Islet precursor cell (in vitro differentiated cells): ENCODE measurements around the gene MLLT1.

ENCODE experiments used
- DNase-seq: peaks from one replicate; pipeline ENCODE4 v3.0.0-alpha.2; 2018

The MLLT1 gene

GRCh38 chr19:6220385-6221191 is 59.2 kb downstream of the MLLT1 start:
- DNase-seq, result no peak

GRCh38 chr19:6219586-6220290 is 60.0 kb downstream of the MLLT1 start:
- DNase-seq, result no peak

DNA sequence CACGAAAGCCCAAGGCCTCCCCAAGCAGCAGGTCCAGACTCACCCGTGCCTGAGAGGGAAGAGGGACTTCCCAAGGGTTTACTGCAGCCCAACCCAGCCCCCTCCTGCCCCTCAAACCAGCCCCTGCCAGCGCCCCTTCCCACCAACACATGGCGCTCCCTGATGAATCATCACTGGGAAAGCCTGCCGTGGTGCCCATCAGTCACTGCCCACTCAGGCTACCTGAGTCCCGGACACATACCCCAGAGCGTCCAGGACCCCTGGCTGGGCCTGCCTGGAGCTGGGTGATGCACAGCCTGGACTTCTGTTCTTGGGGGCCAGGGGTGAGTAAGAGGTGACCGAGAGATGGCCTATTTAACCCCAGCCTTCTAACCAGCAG is 60.6 kb downstream of the MLLT1 start:
- DNase-seq, result no peak

- peak; percentile 94 for DNase-seq
Observed at GRCh38 chr19:6218491-6219146, 61.2 kb downstream of the MLLT1 start.

- DNase-seq, result no peak
Observed at GRCh38 chr19:6217752-6218334, 61.9 kb downstream of the MLLT1 start.

GRCh38 chr19:6216996-6217751 is 62.6 kb downstream of the MLLT1 start:
- peak; percentile 95 for DNase-seq

DNA sequence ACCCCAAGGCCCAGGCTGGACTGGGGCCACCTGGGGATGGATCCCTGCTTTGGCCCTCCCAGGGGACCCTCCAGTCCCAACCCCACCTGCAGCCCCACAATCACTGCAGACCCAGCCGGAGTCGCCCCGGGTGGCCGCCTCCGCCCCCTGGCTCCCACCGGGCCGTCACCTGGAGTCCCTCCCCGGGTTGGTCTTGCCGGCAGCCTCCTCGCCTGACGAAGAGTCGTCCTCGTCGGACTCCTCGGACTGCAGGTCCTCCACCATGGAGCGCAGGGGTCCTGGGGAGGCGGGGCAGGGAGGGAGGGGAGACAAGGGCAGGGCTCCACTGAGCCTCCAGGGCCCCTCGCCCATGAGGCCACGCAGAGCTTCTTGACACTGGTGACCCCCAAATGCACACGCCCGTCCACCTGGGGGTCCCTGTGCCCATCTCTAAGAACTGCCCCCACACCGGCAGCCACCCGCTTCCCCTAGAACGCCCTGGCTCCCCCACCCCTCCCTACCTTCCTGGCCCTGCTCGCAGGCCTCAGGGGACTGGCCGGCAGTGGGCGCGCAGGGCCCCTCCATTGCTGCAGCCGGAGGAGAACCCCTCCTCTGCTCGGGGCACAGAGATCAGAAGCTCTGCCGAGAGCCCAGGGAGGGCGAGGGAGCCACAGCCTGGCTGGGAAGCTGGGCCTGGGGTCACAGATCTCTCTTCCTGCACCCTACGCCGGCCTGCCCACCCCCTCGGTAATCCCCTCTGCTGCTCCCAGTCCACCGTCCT is 63.4 kb downstream of the MLLT1 start:
- DNase-seq, result no peak

- DNase-seq, result no peak
Observed at GRCh38 chr19:6215701-6216235, 64.0 kb downstream of the MLLT1 start.

DNA sequence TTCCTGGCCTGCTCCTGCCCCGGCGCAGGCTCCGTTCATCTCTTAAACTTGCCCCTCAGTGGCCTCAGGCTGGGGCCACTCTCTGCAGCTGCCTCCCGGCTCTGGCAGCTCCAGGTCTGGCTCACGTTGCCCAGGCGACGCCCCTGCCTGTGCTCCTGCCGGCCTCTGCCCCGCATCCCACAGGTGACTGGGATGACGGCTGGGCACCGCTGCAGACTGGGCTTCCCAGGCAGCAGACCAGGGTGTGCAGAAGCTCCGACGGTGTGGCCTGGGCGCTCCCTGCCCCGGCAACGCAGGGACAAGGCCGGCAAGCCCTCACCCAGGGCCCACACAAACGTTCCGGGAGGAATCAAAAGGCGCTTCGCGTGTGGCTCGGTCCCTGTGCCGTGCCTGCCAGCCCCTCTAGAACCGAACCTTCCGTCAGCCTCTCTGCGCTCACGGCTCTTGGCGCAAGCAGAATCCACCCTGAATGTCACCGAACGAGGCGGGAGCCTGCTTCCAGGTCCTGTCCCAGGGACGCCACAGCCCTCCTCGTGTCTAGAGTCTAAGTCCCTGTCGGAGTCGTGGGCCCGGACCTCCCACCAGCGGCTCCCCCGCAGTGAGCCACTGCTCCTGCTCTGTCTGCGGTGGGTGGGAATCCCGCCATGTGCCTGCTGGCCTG is 64.8 kb downstream of the MLLT1 start:
- no peak for DNase-seq

GRCh38 chr19:6213696-6214641 is 65.8 kb downstream of the MLLT1 start:
- peak; percentile 47 for DNase-seq

DNA sequence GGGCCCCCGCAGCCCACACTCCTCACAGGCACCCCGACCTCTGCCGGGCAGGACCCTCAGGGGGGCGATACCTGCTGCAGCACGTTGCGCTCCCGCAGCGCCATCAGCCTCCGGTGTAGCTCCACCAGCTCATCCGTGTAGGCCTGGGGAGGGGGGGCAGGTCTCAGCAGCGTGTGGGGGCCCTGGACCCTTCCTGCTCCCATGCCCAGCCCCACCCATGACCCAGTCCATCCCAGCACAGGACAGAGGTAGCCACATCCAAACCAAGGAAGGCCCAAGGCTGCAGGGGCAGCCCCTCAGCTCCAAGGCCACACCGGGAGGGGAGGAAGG is 66.5 kb downstream of the MLLT1 start:
- no peak for DNase-seq

- peak; percentile 46 for DNase-seq
Observed at GRCh38 chr19:6212403-6213265, 67.1 kb downstream of the MLLT1 start.

- DNase-seq, result peak; percentile 44
Observed at GRCh38 chr19:6211632-6212402, 68.0 kb downstream of the MLLT1 start.

GRCh38 chr19:6210721-6211600 is 68.8 kb downstream of the MLLT1 start:
- DNase-seq, result no peak

DNA sequence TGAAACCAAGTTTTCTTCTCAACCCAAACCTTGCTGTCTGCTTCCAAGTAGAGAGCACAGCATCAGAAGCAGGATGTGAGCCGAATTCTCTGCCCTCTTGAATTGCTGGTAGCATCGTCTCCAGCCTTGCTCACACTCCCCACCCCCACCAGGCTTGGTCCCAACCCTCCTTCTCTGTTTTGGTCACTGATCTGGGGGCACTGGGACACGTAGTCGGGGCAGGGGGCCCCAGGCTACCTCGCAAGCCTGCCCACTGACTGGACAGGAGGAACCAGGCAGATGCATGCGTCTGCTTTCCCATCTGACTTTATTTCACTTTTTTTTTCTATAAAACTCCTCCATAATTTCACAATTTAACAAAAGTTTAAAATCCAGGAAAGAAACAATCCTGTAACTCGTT is 69.7 kb downstream of the MLLT1 start:
- no peak for DNase-seq

GRCh38 chr19:6209680-6210079 is 70.1 kb downstream of the MLLT1 start:
- no peak for DNase-seq

DNA sequence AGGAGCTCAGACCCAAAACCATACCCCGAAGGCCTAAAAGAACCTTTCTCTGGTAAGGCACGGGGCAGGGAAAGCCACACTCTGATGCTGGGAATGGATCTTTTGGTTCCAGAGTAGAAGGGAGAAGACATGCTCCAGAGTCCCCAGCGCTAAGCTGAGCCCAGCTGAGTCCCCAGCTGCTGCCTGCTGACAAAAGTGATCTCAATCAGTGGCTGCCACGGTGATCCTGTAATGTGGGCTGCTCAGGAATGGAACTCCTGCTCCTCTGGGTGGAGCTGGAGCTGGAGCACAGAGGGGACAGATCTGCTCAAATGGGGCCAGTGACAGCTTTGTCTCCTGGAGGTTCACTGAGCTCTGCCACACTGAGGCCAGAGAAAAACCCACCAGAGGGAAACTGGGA is 70.5 kb downstream of the MLLT1 start:
- DNase-seq, result no peak
